Activated naive CD4-positive, alpha-beta T cell treated with anti-CD3 and anti-CD28 coated beads, Interleukin-2, amount 50 U/mL, for 16 hours (primary cell): Measurements from ENCODE around the gene HIPK1.

ENCODE experiments used
- DNase-seq: peaks from one replicate; pipeline ENCODE4 v3.0.0-alpha.2; 2020

Gene HIPK1

DNA sequence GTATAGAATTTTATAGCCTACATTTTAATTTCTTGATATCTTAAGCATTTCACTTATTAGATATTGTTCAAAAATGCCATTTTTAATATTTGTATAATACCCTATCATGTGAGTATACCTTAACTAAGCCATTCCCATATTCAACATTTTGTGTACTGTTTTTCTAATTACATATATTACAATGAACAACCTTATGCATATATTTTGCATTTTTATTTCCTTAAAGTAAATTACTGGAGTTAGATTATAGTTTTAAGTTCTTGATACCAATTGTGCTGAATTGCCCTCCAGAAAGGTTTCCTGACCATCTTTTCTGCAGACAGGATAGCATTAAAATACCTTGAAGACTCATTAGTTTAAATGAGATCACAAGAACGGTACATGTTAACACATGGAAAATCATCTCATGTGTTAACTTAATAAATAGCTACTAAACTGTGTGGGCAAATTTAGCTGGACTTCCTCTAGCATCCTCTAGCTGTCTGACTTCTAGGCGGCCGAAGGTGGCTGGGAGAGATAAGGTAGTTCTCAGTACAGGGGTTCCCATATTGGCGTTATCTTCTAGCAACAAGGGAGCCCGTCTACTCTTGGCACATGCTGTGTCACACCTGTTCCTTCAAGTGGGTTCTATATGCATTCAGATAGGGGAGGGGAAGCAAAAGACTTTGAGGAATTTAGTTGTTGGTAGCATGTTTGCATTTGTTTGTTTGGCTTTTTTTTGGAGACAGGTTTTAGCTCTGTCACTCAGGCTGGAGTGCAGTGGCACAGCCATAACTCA, 15.0 kb upstream of the HIPK1 start:
- DNase-seq, result no peak

DNA sequence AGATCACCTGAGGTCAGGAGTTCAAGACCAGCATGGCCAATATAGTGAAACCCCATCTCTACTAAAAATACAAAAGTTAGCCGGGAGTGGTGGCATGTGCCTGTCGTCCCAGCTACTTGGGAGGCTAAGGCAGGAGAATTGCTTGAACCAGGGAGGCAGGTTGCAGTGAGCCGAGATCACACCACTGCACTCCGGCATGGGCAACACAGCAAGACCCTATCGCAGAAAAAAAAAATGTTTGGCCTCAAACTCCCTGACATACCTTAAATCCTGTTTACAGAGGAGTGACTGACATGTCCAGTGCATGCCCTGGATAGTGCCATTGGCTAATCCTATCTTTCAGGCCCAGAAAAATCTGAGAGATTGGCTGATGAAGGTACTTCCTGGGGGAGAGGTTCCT, 12.2 kb upstream of the HIPK1 start:
- DNase-seq, result no peak

- DNase-seq, result no peak
These were observed 11.6 kb upstream of the HIPK1 start for GRCh38 chr1:113917400-113918082.

GRCh38 chr1:113918243-113918642, 10.9 kb upstream of the HIPK1 start:
- no peak for DNase-seq

GRCh38 chr1:113922957-113923356, 6.2 kb upstream of the HIPK1 start:
- DNase-seq, result no peak

DNA sequence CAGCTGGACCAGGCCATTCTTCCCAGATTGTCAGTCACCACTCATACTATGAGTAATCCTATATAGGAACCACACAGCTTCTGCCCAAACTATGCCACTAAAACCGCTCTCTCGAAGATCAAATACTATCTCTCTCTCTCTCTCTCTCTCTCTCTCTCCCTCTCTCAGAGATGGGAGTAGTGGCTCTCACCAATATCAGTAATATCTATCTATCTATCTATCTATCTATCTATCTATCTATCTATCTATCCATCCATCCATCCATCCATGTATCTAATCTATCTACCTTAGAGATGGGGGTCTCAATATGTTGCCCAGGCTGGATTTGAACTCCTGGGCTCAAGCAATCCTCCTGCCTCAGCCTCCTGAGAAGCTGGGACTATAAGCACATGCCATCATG, 4.7 kb upstream of the HIPK1 start:
- DNase-seq, result no peak

DNA sequence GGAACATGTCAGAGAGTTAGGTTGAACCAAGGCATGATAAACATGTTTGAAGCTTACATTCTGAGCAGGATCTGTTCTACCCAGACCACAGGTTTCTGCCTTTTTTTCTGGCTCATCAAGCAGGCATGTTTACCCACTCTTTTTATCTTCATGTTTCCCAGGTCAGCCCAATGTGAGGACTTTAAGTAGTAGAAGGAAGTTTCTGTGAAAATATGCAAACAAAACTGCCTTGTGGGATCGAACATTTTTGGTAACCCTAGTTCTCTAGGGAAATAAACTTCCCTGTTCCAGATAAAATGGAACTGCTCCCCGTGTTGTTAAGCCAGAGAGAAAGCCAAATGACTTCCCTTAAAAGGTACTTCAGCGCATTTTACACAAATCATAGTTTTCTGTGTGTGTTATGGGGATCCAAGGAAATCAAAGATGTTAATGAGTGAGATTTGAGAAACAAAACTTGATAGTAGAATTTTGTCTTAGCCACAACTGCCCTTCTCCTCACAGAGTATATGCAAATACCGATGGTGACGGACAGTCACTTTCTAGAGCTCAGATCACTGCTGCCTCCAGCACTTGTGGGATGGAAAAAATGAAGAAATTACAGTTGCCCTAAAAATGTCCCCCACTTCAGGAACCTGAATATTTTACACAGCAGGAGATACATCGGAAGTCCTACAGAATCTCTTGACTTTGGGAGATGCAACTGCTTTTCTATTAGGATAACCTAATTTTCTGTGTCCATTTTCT, 765 bp upstream of the HIPK1 start:
- no peak for DNase-seq

GRCh38 chr1:113929750-113930498, 800 bp downstream of the HIPK1 start:
- peak; percentile 61 for DNase-seq

DNA sequence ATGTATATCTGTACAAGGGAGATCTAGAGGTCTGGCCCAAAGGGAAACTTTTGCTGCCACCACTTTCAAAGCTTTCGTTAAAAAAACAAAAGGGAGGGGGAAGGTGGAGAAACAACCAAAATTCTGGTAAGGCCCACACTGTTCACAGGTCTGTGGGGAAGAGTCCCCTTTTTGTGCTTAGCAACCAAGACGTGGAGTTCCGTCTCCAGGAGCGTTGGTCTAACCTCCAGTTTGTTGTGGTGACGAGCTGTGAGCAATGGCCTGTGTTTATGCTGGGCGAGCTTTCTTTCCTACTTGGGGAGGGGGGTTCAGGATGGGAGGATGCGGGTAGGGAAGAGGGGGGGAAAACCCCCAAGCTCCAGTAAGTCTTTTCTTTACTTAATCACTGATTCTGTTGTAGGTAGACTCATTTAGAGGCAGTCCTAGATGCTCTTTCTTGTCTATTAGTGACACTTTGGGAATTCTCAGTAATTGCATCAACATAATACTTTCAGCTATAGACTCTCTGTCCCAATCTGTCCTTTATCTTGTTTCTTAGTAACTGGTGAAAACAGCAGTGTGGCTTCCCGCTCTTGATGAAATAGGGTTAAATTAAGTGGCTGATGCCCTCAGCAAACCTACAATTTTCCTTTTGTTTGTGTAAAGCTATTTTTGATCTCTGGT, 1.5 kb downstream of the HIPK1 start:
- DNase-seq, result peak; percentile 32

GRCh38 chr1:113931451-113931851, 2.3 kb downstream of the HIPK1 start:
- DNase-seq, result no peak

DNA sequence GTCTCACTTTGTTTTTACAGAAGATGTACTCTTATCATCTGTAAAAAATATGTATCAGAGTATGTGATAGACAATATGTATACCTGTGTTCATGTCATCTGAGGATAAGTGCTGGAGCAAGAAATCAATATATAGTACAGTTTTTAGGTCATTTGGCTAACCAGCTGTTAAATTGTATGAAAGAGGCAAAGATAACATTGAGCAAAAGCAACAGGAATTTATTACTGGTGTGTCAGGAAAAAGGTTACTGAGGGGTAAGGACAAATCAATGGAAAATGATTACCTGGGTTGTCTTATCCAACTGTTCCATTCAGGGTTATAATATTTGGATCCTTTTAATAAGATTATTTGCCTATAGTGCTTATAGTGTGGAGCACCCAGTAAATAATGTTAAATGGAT, 4.9 kb downstream of the HIPK1 start:
- no peak for DNase-seq

- DNase-seq, result no peak
These were observed 5.5 kb downstream of the HIPK1 start for GRCh38 chr1:113934511-113935055.

- DNase-seq, result no peak
These were observed 6.1 kb downstream of the HIPK1 start for GRCh38 chr1:113935176-113935575.

GRCh38 chr1:113935970-113936369, 6.8 kb downstream of the HIPK1 start:
- no peak for DNase-seq

- no peak for DNase-seq
These were observed 8.0 kb downstream of the HIPK1 start for GRCh38 chr1:113937146-113937545.

DNA sequence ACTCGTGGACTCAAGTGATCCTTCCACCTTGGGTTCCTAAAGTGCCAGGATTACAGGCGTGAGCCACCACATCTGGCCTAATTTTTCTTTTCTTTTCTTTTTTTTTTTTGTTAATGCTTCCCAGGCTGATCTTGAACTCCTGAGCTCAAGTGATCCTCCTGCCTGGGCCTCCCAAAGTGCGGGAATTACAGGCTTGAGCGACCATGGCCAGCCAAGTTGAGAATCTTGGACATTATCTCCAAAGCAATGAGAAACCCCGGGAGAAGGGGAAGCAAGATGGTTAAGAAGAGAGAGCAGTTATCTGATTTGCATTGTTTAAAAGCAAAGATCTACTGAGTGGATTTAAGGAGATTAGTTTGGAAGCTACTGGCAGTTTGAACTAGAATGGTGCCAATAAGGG, 9.1 kb downstream of the HIPK1 start:
- DNase-seq, result no peak

DNA sequence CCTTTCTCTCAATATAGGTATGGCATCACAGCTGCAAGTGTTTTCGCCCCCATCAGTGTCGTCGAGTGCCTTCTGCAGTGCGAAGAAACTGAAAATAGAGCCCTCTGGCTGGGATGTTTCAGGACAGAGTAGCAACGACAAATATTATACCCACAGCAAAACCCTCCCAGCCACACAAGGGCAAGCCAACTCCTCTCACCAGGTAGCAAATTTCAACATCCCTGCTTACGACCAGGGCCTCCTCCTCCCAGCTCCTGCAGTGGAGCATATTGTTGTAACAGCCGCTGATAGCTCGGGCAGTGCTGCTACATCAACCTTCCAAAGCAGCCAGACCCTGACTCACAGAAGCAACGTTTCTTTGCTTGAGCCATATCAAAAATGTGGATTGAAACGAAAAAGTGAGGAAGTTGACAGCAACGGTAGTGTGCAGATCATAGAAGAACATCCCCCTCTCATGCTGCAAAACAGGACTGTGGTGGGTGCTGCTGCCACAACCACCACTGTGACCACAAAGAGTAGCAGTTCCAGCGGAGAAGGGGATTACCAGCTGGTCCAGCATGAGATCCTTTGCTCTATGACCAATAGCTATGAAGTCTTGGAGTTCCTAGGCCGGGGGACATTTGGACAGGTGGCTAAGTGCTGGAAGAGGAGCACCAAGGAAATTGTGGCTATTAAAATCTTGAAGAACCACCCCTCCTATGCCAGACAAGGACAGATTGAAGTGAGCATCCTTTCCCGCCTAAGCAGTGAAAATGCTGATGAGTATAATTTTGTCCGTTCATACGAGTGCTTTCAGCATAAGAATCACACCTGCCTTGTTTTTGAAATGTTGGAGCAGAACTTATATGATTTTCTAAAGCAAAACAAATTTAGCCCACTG, 11.5 kb downstream of the HIPK1 start:
- DNase-seq, result no peak

- no peak for DNase-seq
These were observed 12.1 kb downstream of the HIPK1 start for GRCh38 chr1:113941245-113941559.

GRCh38 chr1:113942527-113942926, 13.4 kb downstream of the HIPK1 start:
- no peak for DNase-seq

DNA sequence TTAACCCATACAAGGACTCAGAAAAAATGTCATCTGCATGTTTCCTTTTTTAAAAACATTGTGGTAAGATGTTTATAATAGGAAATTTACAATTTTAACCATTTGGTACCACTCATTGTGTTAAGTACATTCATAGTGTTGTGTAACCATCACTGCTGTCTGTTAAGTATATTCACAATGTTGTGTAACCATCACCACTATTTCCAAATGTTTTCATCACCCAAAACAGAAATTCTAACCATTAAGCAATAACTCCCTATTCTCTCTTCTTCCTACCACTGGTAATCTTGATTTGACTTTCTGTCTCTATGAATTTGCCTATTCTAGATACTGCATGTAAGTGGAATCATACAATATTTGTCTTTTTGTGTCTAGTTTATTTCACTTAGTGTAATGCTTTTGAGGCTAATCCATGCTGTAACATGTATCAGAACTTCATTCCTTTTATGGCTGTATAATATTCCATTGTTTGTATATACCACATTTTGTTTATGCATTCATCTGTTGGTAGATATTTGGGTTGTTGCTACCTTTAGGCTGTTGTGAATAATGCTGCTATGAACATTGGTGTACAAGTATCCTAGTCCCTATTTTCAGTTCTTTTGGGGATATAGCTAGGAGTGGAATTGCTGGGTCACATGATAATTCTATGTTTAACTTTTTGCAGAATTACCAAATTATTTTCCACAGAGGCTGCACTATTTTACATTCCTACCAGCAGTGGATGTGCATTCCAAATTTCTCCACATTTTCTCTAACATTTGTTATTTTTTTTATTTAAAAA, 14.1 kb downstream of the HIPK1 start:
- DNase-seq, result no peak

GRCh38 chr1:113945329-113945728, 16.2 kb downstream of the HIPK1 start:
- no peak for DNase-seq
